Glutamatergic neuron (in vitro differentiated cells): ENCODE results near the gene PDAP1. TPM values are rescaled to one million over a fixed set of nuclear protein-coding genes. Genes with fewer than 3 reads are reported as not detected.
"Not testable (repeated sequence)": the region's sequence is repeated elsewhere in the genome, so short reads cannot be mapped to it uniquely, and the experiment has no call there.

Experiments used
- DNase-seq: peaks from one replicate; pipeline ENCODE4 v3.0.0; 2022
- H3K27ac Mint-ChIP-seq: one replicate; pipeline ENCODE4 v1.8.0; 2020; ENCODE audit warnings: mild to moderate bottlenecking, mixed read lengths, inconsistent platforms; ENCODE audit not compliant: unreplicated experiment
- H3K27me3 Mint-ChIP-seq: one replicate; pipeline ENCODE4 v1.8.0; 2020; ENCODE audit warnings: mild to moderate bottlenecking, moderate library complexity, mixed read lengths, inconsistent platforms; ENCODE audit not compliant: unreplicated experiment
- H3K36me3 Mint-ChIP-seq: one replicate; pipeline ENCODE4 v1.8.0; 2020; ENCODE audit warnings: mild to moderate bottlenecking, mixed read lengths, inconsistent platforms; ENCODE audit not compliant: unreplicated experiment
- H3K4me1 Mint-ChIP-seq: one replicate; pipeline ENCODE4 v1.8.0; 2020; ENCODE audit warnings: mild to moderate bottlenecking, low read depth, mixed read lengths, inconsistent platforms; ENCODE audit not compliant: unreplicated experiment
- H3K4me3 Mint-ChIP-seq: one replicate; pipeline ENCODE4 v1.8.0; 2020; ENCODE audit warnings: mild to moderate bottlenecking, mixed read lengths, inconsistent platforms; ENCODE audit not compliant: unreplicated experiment
- H3K9me3 Mint-ChIP-seq: one replicate; pipeline ENCODE4 v1.8.0; 2020; ENCODE audit warnings: mild to moderate bottlenecking, moderate library complexity, mixed read lengths, inconsistent platforms; ENCODE audit not compliant: unreplicated experiment
- total RNA-seq: library from RNA; stranded (reverse); fragmentation: NEBNext Ultra II Directional; extraction: Animal tissue kit (Norgen Biotek cat#: 25700); gene quantifications from one replicate; pipeline ENCODE4 v1.2.1, GENCODE V29; 2021; ENCODE audit not compliant: unreplicated experiment
- TF ChIP-seq, protein P1 (sequence below): fragments of 200-600 bp; sonication (generic); IDR thresholded peaks from one replicate; pipeline ENCODE4 v1.5.0; 2021; ENCODE audit not compliant: partially characterized antibody, unreplicated experiment

PDAP1 gene
- total RNA-seq, 1 donor from 2014 or later, result 134 TPM

DNA sequence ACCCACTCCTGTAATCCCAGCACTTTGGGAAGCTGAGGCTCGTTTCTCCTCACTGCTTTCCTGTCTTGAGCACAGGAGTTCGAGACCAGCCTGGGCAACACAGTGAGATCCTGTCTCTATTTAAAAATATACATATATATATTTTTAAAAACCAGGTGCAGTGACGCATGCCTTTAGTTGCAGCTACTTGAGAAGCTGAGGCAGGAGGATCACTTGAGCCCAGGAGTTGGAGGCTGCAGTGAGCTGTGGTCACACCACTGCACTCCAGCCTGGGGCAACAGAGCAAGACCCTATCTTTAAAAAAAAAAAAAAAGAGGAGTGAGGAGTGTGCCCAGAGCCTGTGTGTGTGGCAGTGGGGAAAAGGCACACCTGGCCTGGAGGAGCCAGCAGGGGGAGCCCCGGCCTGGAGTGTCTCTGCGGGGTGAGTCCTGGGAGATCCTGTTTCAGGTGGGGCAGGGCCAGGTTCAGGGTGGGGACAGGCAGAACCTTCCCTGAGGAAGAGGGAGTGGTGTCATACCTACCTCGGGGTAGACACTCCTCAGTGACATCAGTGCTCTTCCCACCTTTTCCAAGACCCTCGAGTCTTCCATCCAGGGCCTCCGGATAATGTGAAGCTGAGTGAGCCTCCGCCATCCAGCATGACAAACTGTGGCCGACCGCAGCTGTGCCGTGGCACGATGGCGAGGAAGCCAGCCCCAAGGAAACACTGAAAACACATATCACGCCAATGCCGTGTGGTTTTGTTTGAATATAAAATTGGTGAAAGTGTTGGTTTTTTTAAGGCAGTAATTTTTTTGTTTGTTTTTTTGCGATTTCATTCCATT is 42.9 kb downstream of the PDAP1 start:
- Mint-ChIP-seq H3K36me3 (peaks cover 6% of the 10 kb centered on the region), H3K27ac (no peak overlapping the region), H3K4me1 (no peaks in the 10 kb centered on the region), H3K9me3 (peaks cover 7% of the 10 kb centered on the region), H3K27me3 (no peaks in the 10 kb centered on the region), H3K4me3 (no peak overlapping the region)
- TF ChIP-seq, protein P1, sequence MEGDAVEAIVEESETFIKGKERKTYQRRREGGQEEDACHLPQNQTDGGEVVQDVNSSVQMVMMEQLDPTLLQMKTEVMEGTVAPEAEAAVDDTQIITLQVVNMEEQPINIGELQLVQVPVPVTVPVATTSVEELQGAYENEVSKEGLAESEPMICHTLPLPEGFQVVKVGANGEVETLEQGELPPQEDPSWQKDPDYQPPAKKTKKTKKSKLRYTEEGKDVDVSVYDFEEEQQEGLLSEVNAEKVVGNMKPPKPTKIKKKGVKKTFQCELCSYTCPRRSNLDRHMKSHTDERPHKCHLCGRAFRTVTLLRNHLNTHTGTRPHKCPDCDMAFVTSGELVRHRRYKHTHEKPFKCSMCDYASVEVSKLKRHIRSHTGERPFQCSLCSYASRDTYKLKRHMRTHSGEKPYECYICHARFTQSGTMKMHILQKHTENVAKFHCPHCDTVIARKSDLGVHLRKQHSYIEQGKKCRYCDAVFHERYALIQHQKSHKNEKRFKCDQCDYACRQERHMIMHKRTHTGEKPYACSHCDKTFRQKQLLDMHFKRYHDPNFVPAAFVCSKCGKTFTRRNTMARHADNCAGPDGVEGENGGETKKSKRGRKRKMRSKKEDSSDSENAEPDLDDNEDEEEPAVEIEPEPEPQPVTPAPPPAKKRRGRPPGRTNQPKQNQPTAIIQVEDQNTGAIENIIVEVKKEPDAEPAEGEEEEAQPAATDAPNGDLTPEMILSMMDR, result peak; percentile 36
- peak; percentile 55 for DNase-seq

DNA sequence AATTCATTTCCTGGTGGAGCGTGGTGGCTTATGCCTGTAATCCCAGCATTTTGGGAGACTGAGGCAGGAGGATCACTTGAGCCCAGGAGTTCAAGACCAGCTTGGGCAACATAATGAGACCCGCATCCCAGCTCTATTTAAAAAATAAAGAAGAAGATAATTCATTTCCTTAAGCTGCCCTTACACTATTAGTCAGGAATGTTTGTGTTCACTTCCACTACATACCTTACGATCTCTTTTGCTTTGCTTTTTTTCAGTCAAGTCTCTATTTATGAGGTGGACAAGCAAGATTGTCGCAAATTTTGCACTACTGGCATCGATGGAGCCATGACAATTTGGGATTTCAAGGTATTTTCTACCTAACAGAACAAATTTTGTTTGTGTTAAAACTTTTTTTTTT is 45.1 kb downstream of the PDAP1 start:
- H3K4me1 Mint-ChIP-seq, result no peaks in the 10 kb centered on the region
- H3K27me3 Mint-ChIP-seq, result no peaks in the 10 kb centered on the region
- no peak overlapping the region for H3K27ac Mint-ChIP-seq
- no peak overlapping the region for H3K4me3 Mint-ChIP-seq
- peaks cover 6% of the 10 kb centered on the region for H3K36me3 Mint-ChIP-seq
- DNase-seq, result no peak
- TF ChIP-seq, protein P1, result no peak
- H3K9me3 Mint-ChIP-seq, result peaks cover 7% of the 10 kb centered on the region

DNA sequence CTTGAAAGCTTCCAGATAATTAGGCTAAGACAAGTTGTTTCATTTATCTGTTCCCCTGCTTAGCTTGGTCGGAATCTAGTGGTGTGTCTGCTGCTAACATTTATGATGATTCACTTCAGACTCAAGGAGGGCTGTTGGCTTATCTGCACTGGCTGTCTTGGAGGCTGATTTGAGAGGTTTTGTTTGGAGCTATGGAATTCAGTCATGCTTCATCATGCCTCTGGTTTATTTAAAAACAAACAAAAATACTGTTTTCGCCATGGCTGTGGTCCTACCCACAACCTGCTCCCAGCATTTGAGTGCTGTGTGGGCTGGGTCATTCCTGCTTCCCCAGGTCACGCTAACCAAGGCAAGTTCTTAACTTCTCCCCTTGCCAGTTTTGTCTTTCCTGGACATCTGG is 45.6 kb downstream of the PDAP1 start:
- H3K36me3 Mint-ChIP-seq, result peaks cover 9% of the 10 kb centered on the region
- no peaks in the 10 kb centered on the region for H3K27me3 Mint-ChIP-seq
- H3K27ac Mint-ChIP-seq, result no peak overlapping the region
- H3K4me1 Mint-ChIP-seq, result no peaks in the 10 kb centered on the region
- H3K4me3 Mint-ChIP-seq, result no peak overlapping the region
- TF ChIP-seq, protein P1, result no peak
- H3K9me3 Mint-ChIP-seq, result peaks cover 7% of the 10 kb centered on the region
- DNase-seq, result no peak

DNA sequence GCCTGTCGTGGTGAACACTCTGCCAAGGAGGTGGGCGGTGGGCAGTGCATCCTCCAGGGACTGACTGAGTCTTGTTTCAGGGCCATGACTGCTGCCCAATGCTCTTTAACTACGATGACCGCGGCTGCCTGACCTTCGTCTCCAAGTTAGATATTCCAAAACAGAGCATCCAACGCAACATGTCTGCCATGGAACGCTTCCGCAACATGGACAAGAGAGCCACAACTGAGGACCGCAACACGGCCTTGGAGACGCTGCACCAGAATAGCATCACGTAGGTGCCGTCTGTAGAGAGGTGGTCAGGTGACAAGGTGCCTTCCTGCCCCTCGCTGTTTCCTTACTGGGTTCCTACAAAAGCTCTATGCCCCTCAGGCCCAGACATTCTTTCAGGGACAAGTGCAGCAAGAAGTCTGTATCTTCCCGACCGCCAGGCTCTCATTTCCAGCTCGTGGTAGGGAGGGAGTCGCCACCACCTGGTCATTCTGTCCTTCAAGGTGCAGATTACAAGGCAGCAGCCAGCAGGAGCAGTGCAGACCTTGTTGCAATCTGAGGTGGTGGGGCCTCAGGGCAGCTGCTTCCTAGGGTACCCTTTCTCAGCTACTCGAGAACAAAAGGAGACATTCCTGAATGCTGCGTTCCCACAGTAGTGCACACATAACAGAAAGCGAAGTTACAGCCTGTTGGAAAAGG is 48.8 kb downstream of the PDAP1 start:
- Mint-ChIP-seq H3K27me3 (no peaks in the 10 kb centered on the region), H3K36me3 (peaks cover 6% of the 10 kb centered on the region), H3K4me1 (no peaks in the 10 kb centered on the region), H3K27ac (no peak overlapping the region), H3K9me3 (peaks cover 2% of the 10 kb centered on the region), H3K4me3 (no peak overlapping the region)
- TF ChIP-seq, protein P1, result no peak
- DNase-seq, result no peak

DNA sequence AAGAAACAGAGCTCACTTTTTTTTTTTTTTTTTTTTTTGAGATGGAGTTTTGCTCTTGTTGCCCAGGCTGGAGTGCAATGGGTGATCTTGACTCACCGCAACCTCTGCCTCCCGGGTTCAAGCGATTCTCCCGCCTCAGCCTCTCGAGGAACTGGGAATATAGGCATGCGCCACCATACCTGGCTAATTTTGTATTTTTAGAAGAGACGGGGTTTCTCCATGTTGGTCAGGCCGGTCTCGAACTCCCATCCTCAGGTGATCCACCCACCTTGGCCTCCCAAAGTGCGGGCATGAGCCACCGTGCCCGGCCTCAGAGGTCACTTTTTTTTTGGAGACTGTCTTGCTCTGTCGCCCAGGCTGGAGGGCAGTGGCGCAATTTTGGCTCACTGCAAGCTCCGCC is 49.9 kb downstream of the PDAP1 start:
- not testable (repeated sequence) for H3K4me1 Mint-ChIP-seq, H3K27me3 Mint-ChIP-seq, H3K9me3 Mint-ChIP-seq, DNase-seq, H3K27ac Mint-ChIP-seq, H3K36me3 Mint-ChIP-seq, H3K4me3 Mint-ChIP-seq
